Neural progenitor cell (in vitro differentiated cells): ENCODE measurements around the gene OR5V1. TPM values are rescaled to one million over a fixed set of nuclear protein-coding genes. Genes with fewer than 3 reads are reported as not detected.

Experiments
- DNase-seq: peaks from one replicate; pipeline ENCODE4 v3.0.0-alpha.2; 2016; ENCODE audit warnings: low spot score
- H2AFZ ChIP-seq: fragments of 200-600 bp; sonication (generic); replicated peaks from 2 replicates; pipeline ENCODE4 v1.6.1; 2016; ENCODE audit warnings: antibody characterized with exemption
- H3F3A ChIP-seq: fragments of 200-600 bp; sonication (generic); 2 replicates; pipeline ENCODE4 v1.6.1; 2016; ENCODE audit warnings: antibody characterized with exemption, low read depth
- H3K27ac ChIP-seq: fragments of 200-600 bp; sonication (generic); 2 replicates; pipeline ENCODE4 v1.5.1; 2016; ENCODE audit warnings: mild to moderate bottlenecking
- H3K27me3 ChIP-seq: fragments of 200-600 bp; sonication (generic); 2 replicates; pipeline ENCODE4 v1.6.1; 2016; ENCODE audit warnings: mild to moderate bottlenecking, moderate library complexity
- H3K36me3 ChIP-seq: fragments of 200-600 bp; sonication (generic); 2 replicates; pipeline ENCODE4 v1.5.1; 2016
- H3K4me1 ChIP-seq: fragments of 200-600 bp; sonication (generic); 2 replicates; pipeline ENCODE4 v1.6.1; 2016; ENCODE audit warnings: mixed run types
- H3K4me2 ChIP-seq: fragments of 200-600 bp; sonication (generic); 2 replicates; pipeline ENCODE4 v1.6.1; 2016
- H3K4me3 ChIP-seq: fragments of 200-600 bp; sonication (generic); 2 replicates; pipeline ENCODE4 v1.5.1; 2016
- H3K79me2 ChIP-seq: fragments of 200-600 bp; sonication (generic); 2 replicates; pipeline ENCODE4 v1.6.1; 2016; ENCODE audit warnings: low read depth
- H3K9ac ChIP-seq: fragments of 200-600 bp; sonication (generic); 2 replicates; pipeline ENCODE4 v1.6.1; 2016
- H3K9me3 ChIP-seq: fragments of 200-600 bp; sonication (generic); 2 replicates; pipeline ENCODE4 v1.5.1; 2016; ENCODE audit warnings: low read depth
- H4K20me1 ChIP-seq: fragments of 200-600 bp; sonication (generic); 2 replicates; pipeline ENCODE4 v1.6.1; 2016; ENCODE audit warnings: low read depth
- H3K27ac Mint-ChIP-seq: 3 replicates; pipeline ENCODE4 v1.8.0; 2021; ENCODE audit warnings: mixed read lengths
- H3K27me3 Mint-ChIP-seq: 2 replicates; pipeline ENCODE4 v1.8.0; 2022; ENCODE audit warnings: low read depth, mild to moderate bottlenecking, inconsistent platforms, moderate library complexity, mixed read lengths; ENCODE audit not compliant: insufficient read depth
- H3K36me3 Mint-ChIP-seq: 3 replicates; pipeline ENCODE4 v1.8.0; 2021; ENCODE audit warnings: mixed read lengths
- H3K4me1 Mint-ChIP-seq: 3 replicates; pipeline ENCODE4 v1.8.0; 2021; ENCODE audit warnings: mixed read lengths
- H3K4me3 Mint-ChIP-seq: 3 replicates; pipeline ENCODE4 v1.8.0; 2021; ENCODE audit warnings: mild to moderate bottlenecking, moderate library complexity, mixed read lengths
- H3K9me3 Mint-ChIP-seq: 3 replicates; pipeline ENCODE4 v1.8.0; 2020; ENCODE audit warnings: mixed read lengths
- CTCF ChIP-seq: fragments of 200-600 bp; sonication (generic); IDR thresholded peaks from 2 replicates; pipeline ENCODE4 v1.5.1; 2017; ENCODE audit warnings: antibody characterized with exemption, mild to moderate bottlenecking
- EZH2 ChIP-seq: fragments of 200-600 bp; sonication (generic); IDR thresholded peaks from 2 replicates; pipeline ENCODE4 v1.6.1; 2017; ENCODE audit warnings: antibody characterized with exemption, mild to moderate bottlenecking, moderate library complexity
- EZH2phosphoT487 ChIP-seq: fragments of 200-600 bp; sonication (generic); IDR thresholded peaks from 2 replicates; pipeline ENCODE4 v1.6.1; 2017; ENCODE audit warnings: antibody characterized with exemption
- total RNA-seq: library from RNA; depleted of rRNA; stranded (reverse); fragments of >200 nt; gene quantifications from 2 replicates; pipeline ENCODE4 v1.2.3, GENCODE V29; 2015; ENCODE audit warnings: low replicate concordance

OR5V1 gene
- total RNA-seq, 1 donor from 2014 or later, result not detected

DNA sequence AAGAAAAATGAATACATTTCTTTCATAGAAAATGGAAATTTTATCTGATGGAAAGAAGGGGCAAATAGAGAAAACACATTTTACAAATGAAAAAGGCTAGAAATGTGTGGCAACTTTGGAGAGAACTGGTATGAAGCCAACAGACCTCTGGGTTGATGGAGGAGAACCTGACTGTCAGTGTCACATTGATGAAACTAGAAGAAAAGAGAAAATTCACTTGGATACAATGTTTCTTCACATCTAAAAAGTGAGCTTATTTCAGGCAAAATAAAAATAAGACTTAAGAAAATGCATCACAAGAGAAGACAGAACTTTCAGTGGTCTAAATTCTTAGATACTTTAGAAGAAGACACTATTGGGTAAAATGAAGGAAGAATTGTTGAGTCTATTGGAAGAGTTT, 26.7 kb upstream of the OR5V1 start, which contains the start of gene OR12D2:
TSS of gene OR12D2 (plus strand) at position 301 of the 400 bp plus-strand sequence. CDS start 1,069 bp downstream, outside the sequence.
- Mint-ChIP-seq H3K4me3 (no peak within 1 kb of the TSS), H3K9me3 (no peaks in the 10 kb centered on the region), H3K27ac (no peak within 1 kb of the TSS), H3K27me3 (no peaks in the 10 kb centered on the region), H3K4me1 (no peaks in the 10 kb centered on the region), H3K36me3 (no peaks in the 10 kb centered on the region)
- Histone ChIP-seq H3K9ac (no peak within 1 kb of the TSS), H3K4me2 (no peak within 1 kb of the TSS), H3K36me3 (no peaks in the 10 kb centered on the region), H3K4me3 (no peak within 1 kb of the TSS), H3K4me1 (no peaks in the 10 kb centered on the region), H3K27me3 (no peaks in the 10 kb centered on the region), H3K27ac (no peak within 1 kb of the TSS), H3K79me2 (no peaks in the 10 kb centered on the region), H2AFZ (no peak within 1 kb of the TSS), H4K20me1 (no peaks in the 10 kb centered on the region), H3F3A (no peaks in the 10 kb centered on the region), H3K9me3 (no peaks in the 10 kb centered on the region)
- DNase-seq, result no peak
- TF ChIP-seq EZH2 (no peak), CTCF (no peak), EZH2phosphoT487 (no peak)

- Histone ChIP-seq H2AFZ (no peak overlapping the region), H3K79me2 (no peaks in the 10 kb centered on the region), H3K9me3 (no peaks in the 10 kb centered on the region), H3K27me3 (no peaks in the 10 kb centered on the region), H3K27ac (no peak overlapping the region), H3F3A (no peaks in the 10 kb centered on the region), H3K4me3 (no peak overlapping the region), H3K4me2 (no peak overlapping the region), H3K9ac (no peak overlapping the region), H4K20me1 (no peaks in the 10 kb centered on the region), H3K36me3 (no peaks in the 10 kb centered on the region), H3K4me1 (no peaks in the 10 kb centered on the region)
- Mint-ChIP-seq H3K36me3 (no peaks in the 10 kb centered on the region), H3K4me1 (no peaks in the 10 kb centered on the region), H3K9me3 (no peaks in the 10 kb centered on the region), H3K4me3 (no peak overlapping the region), H3K27me3 (peaks cover 2% of the 10 kb centered on the region), H3K27ac (no peak overlapping the region)
- DNase-seq, result no peak
- no peak for TF ChIP-seq EZH2phosphoT487
- no peak for TF ChIP-seq EZH2
- TF ChIP-seq CTCF, result no peak
Observed at GRCh38 chr6:29388533-29388932, 19.9 kb upstream of the OR5V1 start.

DNA sequence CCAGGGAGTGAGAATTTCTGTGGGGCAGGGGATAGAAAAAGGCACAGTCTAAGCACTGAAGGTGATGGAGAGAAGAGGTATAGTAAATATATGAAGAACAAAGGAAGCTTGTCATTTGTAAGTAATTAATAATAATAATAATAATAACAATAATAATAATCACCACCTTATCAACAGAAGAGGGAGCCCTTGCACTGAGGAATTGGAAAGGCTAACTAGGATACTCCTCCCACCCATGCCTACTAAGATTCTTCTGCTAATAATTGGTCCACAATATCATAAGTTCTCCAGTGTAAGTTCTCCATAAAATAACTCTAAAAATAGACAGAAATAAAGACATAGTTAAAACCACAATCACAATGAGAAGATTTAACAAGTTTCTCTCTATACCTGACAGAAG, 7.3 kb upstream of the OR5V1 start:
- TF ChIP-seq EZH2, result no peak
- peak; percentile 36 for TF ChIP-seq CTCF
- no peak for TF ChIP-seq EZH2phosphoT487
- Histone ChIP-seq H3K4me3 (no peak overlapping the region), H3K9me3 (no peaks in the 10 kb centered on the region), H3K4me2 (no peak overlapping the region), H3K4me1 (peaks cover 11% of the 10 kb centered on the region), H2AFZ (no peak overlapping the region), H3F3A (no peaks in the 10 kb centered on the region), H3K9ac (no peak overlapping the region), H3K27me3 (no peaks in the 10 kb centered on the region), H3K36me3 (no peaks in the 10 kb centered on the region), H3K27ac (no peak overlapping the region), H4K20me1 (no peaks in the 10 kb centered on the region), H3K79me2 (no peaks in the 10 kb centered on the region)
- H3K36me3 Mint-ChIP-seq, result no peaks in the 10 kb centered on the region
- no peak overlapping the region for H3K4me3 Mint-ChIP-seq
- no peak overlapping the region for H3K27ac Mint-ChIP-seq
- H3K27me3 Mint-ChIP-seq, result no peaks in the 10 kb centered on the region
- no peak for DNase-seq
- H3K4me1 Mint-ChIP-seq, result no peaks in the 10 kb centered on the region
- no peaks in the 10 kb centered on the region for H3K9me3 Mint-ChIP-seq

DNA sequence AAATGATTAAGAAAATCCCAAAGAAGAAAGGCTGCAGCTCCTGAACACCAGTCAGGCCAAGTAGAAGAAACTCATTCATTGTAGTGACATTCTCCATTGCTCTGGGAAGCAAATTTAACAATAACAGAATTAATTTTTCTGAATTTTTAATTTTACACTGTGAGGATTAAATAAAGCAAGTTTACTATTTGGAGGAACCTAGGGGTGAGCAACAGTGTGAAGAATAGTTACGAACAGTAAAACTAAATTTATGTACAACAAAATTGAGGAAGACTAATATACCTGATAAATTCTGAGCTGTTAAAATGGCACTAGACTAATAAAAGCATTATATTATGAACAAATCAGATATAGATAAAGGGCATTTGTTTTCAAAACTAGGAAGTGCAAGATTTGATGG, 6.5 kb upstream of the OR5V1 start, which contains the start of gene OR12D3:
TSS of gene OR12D3 (minus strand) at position 101 of the 400 bp plus-strand sequence. CDS start at position 97, 4 bp downstream.
- H4K20me1 ChIP-seq, result no peaks in the 10 kb centered on the region
- no peaks in the 10 kb centered on the region for H3K27me3 Mint-ChIP-seq
- no peaks in the 10 kb centered on the region for H3K36me3 ChIP-seq
- no peak within 1 kb of the TSS for H3K4me2 ChIP-seq
- H3K9me3 ChIP-seq, result no peaks in the 10 kb centered on the region
- H2AFZ ChIP-seq, result no peak within 1 kb of the TSS
- H3K4me1 Mint-ChIP-seq, result no peaks in the 10 kb centered on the region
- no peaks in the 10 kb centered on the region for H3F3A ChIP-seq
- H3K27me3 ChIP-seq, result no peaks in the 10 kb centered on the region
- H3K4me3 ChIP-seq, result no peak within 1 kb of the TSS
- H3K9me3 Mint-ChIP-seq, result no peaks in the 10 kb centered on the region
- H3K27ac ChIP-seq, result no peak within 1 kb of the TSS
- H3K36me3 Mint-ChIP-seq, result no peaks in the 10 kb centered on the region
- TF ChIP-seq EZH2phosphoT487 (no peak), EZH2 (no peak), CTCF (no peak)
- no peak within 1 kb of the TSS for H3K9ac ChIP-seq
- DNase-seq, result no peak
- H3K4me1 ChIP-seq, result peaks cover 6% of the 10 kb centered on the region
- H3K79me2 ChIP-seq, result no peaks in the 10 kb centered on the region
- no peak within 1 kb of the TSS for H3K4me3 Mint-ChIP-seq
- no peak within 1 kb of the TSS for H3K27ac Mint-ChIP-seq
